ENCODE results near the gene ZNF611.
"Not testable (repeated sequence)": the region's sequence is repeated elsewhere in the genome, so short reads cannot be mapped to it uniquely, and the experiment has no call there.

GRCh38 chr19:52715330-52715729 lies 19.5 kb downstream of the ZNF611 start:
- TF ChIP-seq CTCF (conservative IDR thresholded peaks at IDR 0.05; ENCODE audit: low read length); EZH2phosphoT487 (IDR thresholded peaks at IDR 0.05; ENCODE audit: borderline replicate concordance, low read depth, low read length): not testable (repeated sequence)
